IMR-90 (cell line): ENCODE results near the gene ZBTB38.

ENCODE experiments used
- POLR2A ChIP-seq: IDR thresholded peaks from 2 replicates; pipeline ENCODE4 v1.6.1; 2012; ENCODE audit warnings: mild to moderate bottlenecking, low read depth, low read length
- RAD21 ChIP-seq: IDR thresholded peaks from 2 replicates; pipeline ENCODE4 v1.6.1; 2012; ENCODE audit warnings: low read length, improper control_type of control experiment
- TF ChIP-seq, protein P1 (sequence below): conservative IDR thresholded peaks from 2 replicates; pipeline ENCODE4 v1.5.1; 2012; ENCODE audit warnings: mild to moderate bottlenecking, low read depth, low read length, improper control_type of control experiment

DNA sequence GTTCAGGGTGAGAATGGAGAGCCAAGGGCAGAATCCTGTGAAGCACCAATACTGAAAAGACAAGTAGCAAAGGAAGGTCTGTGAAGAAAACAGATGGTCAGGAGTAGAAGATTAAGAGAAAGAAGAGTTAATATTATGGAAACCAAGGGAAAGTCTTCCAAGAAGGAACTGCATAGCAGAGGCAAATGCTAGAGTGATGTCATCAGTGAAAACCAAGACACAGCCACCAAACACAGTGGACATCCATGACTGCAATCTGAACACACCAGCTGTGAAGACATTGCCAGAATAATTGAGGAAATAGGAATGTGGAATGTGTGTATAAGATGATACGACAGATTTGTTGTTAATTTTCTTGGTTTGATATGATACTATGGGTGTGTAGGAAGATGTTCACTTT, 26.8 kb upstream of the ZBTB38 start:
- TF ChIP-seq POLR2A, result no peak
- no peak for TF ChIP-seq RAD21
- TF ChIP-seq, protein P1, sequence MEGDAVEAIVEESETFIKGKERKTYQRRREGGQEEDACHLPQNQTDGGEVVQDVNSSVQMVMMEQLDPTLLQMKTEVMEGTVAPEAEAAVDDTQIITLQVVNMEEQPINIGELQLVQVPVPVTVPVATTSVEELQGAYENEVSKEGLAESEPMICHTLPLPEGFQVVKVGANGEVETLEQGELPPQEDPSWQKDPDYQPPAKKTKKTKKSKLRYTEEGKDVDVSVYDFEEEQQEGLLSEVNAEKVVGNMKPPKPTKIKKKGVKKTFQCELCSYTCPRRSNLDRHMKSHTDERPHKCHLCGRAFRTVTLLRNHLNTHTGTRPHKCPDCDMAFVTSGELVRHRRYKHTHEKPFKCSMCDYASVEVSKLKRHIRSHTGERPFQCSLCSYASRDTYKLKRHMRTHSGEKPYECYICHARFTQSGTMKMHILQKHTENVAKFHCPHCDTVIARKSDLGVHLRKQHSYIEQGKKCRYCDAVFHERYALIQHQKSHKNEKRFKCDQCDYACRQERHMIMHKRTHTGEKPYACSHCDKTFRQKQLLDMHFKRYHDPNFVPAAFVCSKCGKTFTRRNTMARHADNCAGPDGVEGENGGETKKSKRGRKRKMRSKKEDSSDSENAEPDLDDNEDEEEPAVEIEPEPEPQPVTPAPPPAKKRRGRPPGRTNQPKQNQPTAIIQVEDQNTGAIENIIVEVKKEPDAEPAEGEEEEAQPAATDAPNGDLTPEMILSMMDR, result no peak
